A549 (cell line): ENCODE data around the gene RAD51B. TPM values are rescaled to one million over a fixed set of nuclear protein-coding genes. Genes with fewer than 3 reads are reported as not detected.
A peak's percentile ranks its signal among the peaks of the same experiment; 100 is the strongest.
"Not testable (repeated sequence)": the region's sequence is repeated elsewhere in the genome, so short reads cannot be mapped to it uniquely, and the experiment has no call there.

ENCODE experiments used
- ATAC-seq, 2 experiments: fragments of 200-7000 bp in 1 of 2; fragments of >200 bp in 1 of 2; cut with Nextera tagmentation in 1 of 2; cut with Tn5 transposase in 1 of 2; 3 replicates each; pipeline versions ENCODE4 v1.8.0 to v1.9.1; 2018 to 2020; ENCODE audit warnings: mild to moderate bottlenecking in 1 of 2, moderate library complexity in 1 of 2
- CTCF ChIA-PET: fragments of 300-600 bp; sonication (Branson Sonifier 250); formaldehyde crosslinking; extraction: SDS; loops from one replicate; lab custom pipeline; 2021; ENCODE audit warnings: antibody characterized with exemption, inconsistent platforms; lab: Yijun Ruan, JAX
- POLR2A ChIA-PET: fragments of 350-600 bp; formaldehyde crosslinking; extraction: SDS; loops from one replicate; lab custom pipeline; 2021; ENCODE audit warnings: antibody characterized with exemption, inconsistent platforms; lab: Yijun Ruan, JAX
- DNase-seq, 2 experiments: peaks; one replicate each; pipeline versions ENCODE4 v3.0.0 to v3.0.0-alpha.2; 2011 to 2016; ENCODE audit warnings: low read depth in 1 of 2, low spot score in 1 of 2
- FAIRE-seq: peaks from 2 replicates; lab custom pipeline; 2011; peaks lifted over from hg19 to GRCh38; lab: Jason Lieb, UNC
- H3K27ac ChIP-seq, 2 experiments: fragments of >200 bp; sonication (Bioruptor Twin); formaldehyde crosslinking; 3 replicates each; pipeline ENCODE4 v1.5.1; 2016 to 2017
- H3K4me1 ChIP-seq: fragments of >200 bp; sonication (Bioruptor Twin); formaldehyde crosslinking; 3 replicates; pipeline ENCODE4 v1.6.1; 2016
- H3K4me2 ChIP-seq: fragments of >200 bp; sonication (Bioruptor Twin); formaldehyde crosslinking; 3 replicates; pipeline ENCODE4 v1.6.1; 2016
- H3K4me3 ChIP-seq: fragments of >200 bp; sonication (Bioruptor Twin); formaldehyde crosslinking; 3 replicates; pipeline ENCODE4 v1.5.1; 2016
- H3K9me3 ChIP-seq: fragments of >200 bp; sonication (Bioruptor Twin); formaldehyde crosslinking; 3 replicates; pipeline ENCODE4 v1.6.1; 2016
- BHLHE40 ChIP-seq: IDR thresholded peaks from 2 replicates; pipeline ENCODE4 v1.6.1; 2012; ENCODE audit warnings: low read depth, low read length, inconsistent platforms
- CHD4 ChIP-seq: fragments of 200-600 bp; sonication (generic); IDR thresholded peaks from 2 replicates; pipeline ENCODE4 v1.6.1; 2016; ENCODE audit warnings: antibody characterized with exemption, mild to moderate bottlenecking, borderline replicate concordance
- EHF ChIP-seq: fragments of 250-450 bp; sonication (Bioruptor Pico); IDR thresholded peaks from 2 replicates; pipeline ENCODE4 v1.5.0; 2020; ENCODE audit warnings: mild to moderate bottlenecking
- EP300 ChIP-seq, 2 experiments: fragments of >200 bp; sonication (Bioruptor Twin); formaldehyde crosslinking; IDR thresholded peaks; 2 replicates in 1 of 2; 3 replicates in 1 of 2; pipeline ENCODE4 v1.6.1; 2016 to 2017
- ESRRA ChIP-seq: fragments of 150-350 bp; IDR thresholded peaks from 2 replicates; pipeline ENCODE4 v1.6.1; 2014; ENCODE audit warnings: mild to moderate bottlenecking, low read length, borderline replicate concordance
- FOSL2 ChIP-seq, 2 experiments: fragments of 450-650 bp in 1 of 2; fragments of >200 bp in 1 of 2; sonication (Bioruptor Twin) in 1 of 2; formaldehyde crosslinking; IDR thresholded peaks; 2 replicates each; pipeline versions ENCODE4 v1.5.0 to v1.6.1; 2016 to 2020; ENCODE audit warnings: mild to moderate bottlenecking in 1 of 2, moderate library complexity in 1 of 2
- GATA3 ChIP-seq: IDR thresholded peaks from 2 replicates; pipeline ENCODE4 v1.6.1; 2012; ENCODE audit warnings: borderline replicate concordance
- JUNB ChIP-seq: fragments of >200 bp; sonication (Bioruptor Twin); formaldehyde crosslinking; IDR thresholded peaks from 2 replicates; pipeline ENCODE4 v1.6.1; 2016
- KDM1A ChIP-seq: fragments of 200-600 bp; sonication (generic); IDR thresholded peaks from 2 replicates; pipeline ENCODE4 v1.6.1; 2016; ENCODE audit warnings: low read depth, mild to moderate bottlenecking
- MAZ ChIP-seq: fragments of 150-350 bp; IDR thresholded peaks from 2 replicates; pipeline ENCODE4 v1.6.1; 2014; ENCODE audit warnings: antibody characterized with exemption, low read depth, low read length, borderline replicate concordance
- NPAS2 ChIP-seq: fragments of 250-450 bp; sonication (Bioruptor Pico); IDR thresholded peaks from 2 replicates; pipeline ENCODE4 v1.8.0; 2022; ENCODE audit warnings: mild to moderate bottlenecking, moderate library complexity, borderline replicate concordance
- PHF8 ChIP-seq: fragments of 200-600 bp; sonication (generic); IDR thresholded peaks from 2 replicates; pipeline ENCODE4 v1.6.1; 2016; ENCODE audit warnings: low read depth, mild to moderate bottlenecking, antibody characterized with exemption, moderate library complexity, borderline replicate concordance
- POLR2AphosphoS2 ChIP-seq: conservative IDR thresholded peaks from 2 replicates; pipeline ENCODE4 v1.6.1; 2012; ENCODE audit warnings: low read length, improper control_type of control experiment, inconsistent platforms
- RAD21 ChIP-seq, 2 experiments: fragments of >200 bp in 1 of 2; sonication (Bioruptor Twin) in 1 of 2; formaldehyde crosslinking in 1 of 2; IDR thresholded peaks in 1 of 2; conservative IDR thresholded peaks in 1 of 2; 2 replicates in 1 of 2; 3 replicates in 1 of 2; pipeline ENCODE4 v1.6.1; 2012 to 2018; ENCODE audit warnings: inconsistent platforms in 1 of 2
- SMC3 ChIP-seq: fragments of >200 bp; sonication (Bioruptor Twin); formaldehyde crosslinking; IDR thresholded peaks from 3 replicates; pipeline ENCODE4 v1.6.1; 2018; ENCODE audit warnings: inconsistent platforms
- SREBF2 ChIP-seq: fragments of 450-650 bp; IDR thresholded peaks from 2 replicates; pipeline ENCODE4 v1.6.1; 2014; ENCODE audit warnings: mild to moderate bottlenecking, moderate library complexity
- TP53 ChIP-seq: fragments of 250-450 bp; sonication (Bioruptor Pico); IDR thresholded peaks from 2 replicates; pipeline ENCODE4 v1.5.0; 2021; ENCODE audit warnings: mild to moderate bottlenecking, moderate library complexity
- ZFP36 ChIP-seq: fragments of 450-650 bp; IDR thresholded peaks from 2 replicates; pipeline ENCODE4 v1.6.1; 2014; ENCODE audit warnings: borderline replicate concordance; ENCODE audit not compliant: partially characterized antibody
- ZSCAN20 ChIP-seq: fragments of 250-450 bp; sonication (Bioruptor Pico); IDR thresholded peaks from 2 replicates; pipeline ENCODE4 v1.8.0; 2022; ENCODE audit warnings: mild to moderate bottlenecking, moderate library complexity
- WGBS: methylation state at CpG from one replicate; pipeline ENCODE4 v1.1.6; 2017; ENCODE audit errors: missing lambda C conversion rate; 5-methylcytosine and 5-hydroxymethylcytosine counted together
- polyA plus RNA-seq, 4 experiments: library from polyadenylated mRNA; depleted of rRNA in 3 of 4; stranded (reverse); fragments of >200 nt; fragmentation: RNase III in 1 of 4; extraction: RNeasy Plus Mini Kit Qiagen cat#74134 plus additional on column Dnase treatment in 1 of 4; gene quantifications; 2 replicates in 3 of 4; 3 replicates in 1 of 4; pipeline ENCODE4 v1.2.3, GENCODE V29; 2011 to 2017
- TF ChIP-seq, protein P1 (sequence below): IDR thresholded peaks from 2 replicates; pipeline ENCODE4 v1.6.1; 2012
- TF ChIP-seq, protein P2 (sequence below): fragments of >200 bp; sonication (Bioruptor Twin); formaldehyde crosslinking; IDR thresholded peaks from 2 replicates; pipeline ENCODE4 v1.6.1; 2016

Gene RAD51B
- polyA plus RNA-seq, 2 of the 4 experiments (the other 2 are of a cell fraction): 7.2 to 10.8 TPM

DNA sequence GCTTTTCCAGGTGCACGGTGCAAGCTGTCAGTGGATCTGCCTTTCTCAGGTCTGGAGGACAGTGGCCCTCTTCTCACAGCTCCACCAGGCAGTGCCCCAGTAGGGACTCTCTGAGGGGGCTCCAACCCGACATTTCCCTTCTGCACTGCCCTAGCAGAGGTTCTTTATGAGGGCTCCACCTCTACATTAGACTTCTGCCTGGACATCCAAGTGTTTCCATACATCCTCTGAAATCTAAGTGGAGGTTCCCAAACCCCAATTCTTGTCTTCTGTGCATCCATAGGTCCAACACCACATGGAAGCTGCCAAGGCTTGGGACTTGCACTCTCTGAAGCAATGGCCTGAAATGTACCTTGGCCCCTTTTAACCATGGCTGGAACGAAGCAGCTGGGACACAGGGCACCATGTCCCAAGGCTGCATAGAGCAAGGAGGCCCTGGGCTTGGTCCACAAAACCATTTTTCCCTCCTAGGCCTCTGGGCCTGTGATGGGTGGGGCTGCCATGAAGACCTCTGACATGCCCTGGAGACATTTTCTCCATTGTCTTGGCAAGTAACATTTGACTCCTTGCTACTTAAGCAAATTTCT lies 282.2 kb downstream of the RAD51B start:
- ATAC-seq, CTCF ChIA-PET, H3K27ac ChIP-seq, FAIRE-seq, H3K4me2 ChIP-seq, POLR2A ChIA-PET, H3K4me3 ChIP-seq: not testable (repeated sequence)
- 80% methylated on average over 3 of the region's 3 CpGs for WGBS
- DNase-seq: peak in 1 of 2 experiments; percentile 47
- peaks cover 48% of the 10 kb centered on the region for H3K9me3 ChIP-seq
- H3K4me1 ChIP-seq: peaks cover 19% of the 10 kb centered on the region
- TF ChIP-seq ZFP36 (peak; percentile 86), KDM1A (0 out of 2 replicates have a peak, but pooled peaks have one; percentile 17)

DNA sequence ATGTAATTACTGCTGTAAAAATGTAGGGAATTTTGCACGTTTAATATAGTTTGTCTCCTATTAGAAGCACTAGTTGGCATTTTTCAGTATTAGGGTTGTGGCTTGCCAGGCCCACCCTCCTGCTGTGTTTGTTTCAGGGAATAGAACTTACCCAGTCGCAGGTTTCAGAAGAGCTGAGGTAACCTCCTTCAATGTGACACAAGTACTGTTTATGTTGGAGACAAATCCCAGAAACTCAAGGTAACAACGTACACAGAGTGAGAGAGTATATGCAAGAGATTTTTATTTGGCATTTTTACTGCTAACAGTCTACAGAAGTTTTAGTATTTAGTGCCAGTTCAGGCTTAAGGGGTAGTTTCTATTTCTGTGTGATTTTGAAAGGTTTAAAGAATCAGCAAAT lies 284.3 kb downstream of the RAD51B start:
- ATAC-seq (no peak), FAIRE-seq (no peak), DNase-seq (no peak)
- WGBS: 90% methylated on average over 3 of the region's 3 CpGs
- POLR2A ChIA-PET: no interaction called here
- TF ChIP-seq, protein P1, sequence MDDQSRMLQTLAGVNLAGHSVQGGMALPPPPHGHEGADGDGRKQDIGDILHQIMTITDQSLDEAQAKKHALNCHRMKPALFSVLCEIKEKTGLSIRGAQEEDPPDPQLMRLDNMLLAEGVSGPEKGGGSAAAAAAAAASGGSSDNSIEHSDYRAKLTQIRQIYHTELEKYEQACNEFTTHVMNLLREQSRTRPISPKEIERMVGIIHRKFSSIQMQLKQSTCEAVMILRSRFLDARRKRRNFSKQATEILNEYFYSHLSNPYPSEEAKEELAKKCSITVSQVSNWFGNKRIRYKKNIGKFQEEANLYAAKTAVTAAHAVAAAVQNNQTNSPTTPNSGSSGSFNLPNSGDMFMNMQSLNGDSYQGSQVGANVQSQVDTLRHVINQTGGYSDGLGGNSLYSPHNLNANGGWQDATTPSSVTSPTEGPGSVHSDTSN: no peak
- no peak for TF ChIP-seq POLR2AphosphoS2
- TF ChIP-seq SMC3: no peak
- TF ChIP-seq BHLHE40: no peak
- TF ChIP-seq PHF8: no peak
- TF ChIP-seq CHD4: no peak
- TF ChIP-seq SREBF2: no peak
- no peak for TF ChIP-seq JUNB
- Histone ChIP-seq H3K4me2 (0 out of 3 replicates have a peak overlapping the region, but pooled peaks have one; percentile 21), H3K4me3 (no peak overlapping the region), H3K4me1 (peaks cover 19% of the 10 kb centered on the region), H3K9me3 (peaks cover 45% of the 10 kb centered on the region), H3K27ac (peak overlapping the region; percentile 60 to 65)
- CTCF ChIA-PET: interaction anchor here (1.5 kb wide), 1 partner anchor 159 kb away, joined by 4 read pairs; no protein-coding TSS in a partner anchor

DNA sequence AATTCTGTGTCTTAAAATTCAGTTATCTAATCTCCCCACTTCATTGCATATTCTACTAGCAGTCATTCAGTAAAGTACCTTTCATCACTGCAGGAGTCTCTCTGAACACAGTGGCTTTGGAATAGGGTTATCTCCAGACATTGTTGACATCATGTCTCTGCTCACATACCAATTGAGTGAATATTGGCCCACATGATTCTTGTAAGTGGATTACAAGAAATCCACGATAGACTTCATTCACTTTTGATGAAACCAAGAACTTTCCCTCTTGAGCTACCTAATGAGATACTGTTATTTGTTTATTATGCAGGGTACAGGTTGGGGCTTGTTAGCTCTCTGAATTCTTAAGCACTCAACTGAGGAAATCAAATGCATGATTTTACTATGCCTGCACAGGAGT lies 284.9 kb downstream of the RAD51B start:
- peak in 1 of 2 experiments; percentile 28; a peak in 1 of 5 replicates for TF ChIP-seq EP300 (IDR thresholded peaks at IDR 0.05)
- no peak for TF ChIP-seq NPAS2 (CRISPR knock-in tag)
- TF ChIP-seq RAD21 (conservative IDR thresholded peaks at IDR 0.05 in 1 of 2, IDR thresholded peaks at IDR 0.05 in 1 of 2): 0 out of 5 replicates have a peak, but pooled peaks of 1 of the 2 experiments have one; percentile 19
- TF ChIP-seq JUNB: peak; percentile 65
- peak; percentile 42; the same call in 1 of the 2 replicates for TF ChIP-seq GATA3
- TF ChIP-seq ESRRA: no peak
- no peak for TF ChIP-seq FOSL2 (IDR thresholded peaks at IDR 0.05)
- TF ChIP-seq FOSL2 (CRISPR knock-in tag; IDR thresholded peaks at IDR 0.05): peak; percentile 40
- Histone ChIP-seq H3K27ac (peak overlapping the region; percentile 60 to 65), H3K4me3 (no peak overlapping the region), H3K4me2 (peak overlapping the region; percentile 21), H3K9me3 (peaks cover 42% of the 10 kb centered on the region), H3K4me1 (peaks cover 19% of the 10 kb centered on the region)
- CTCF ChIA-PET: interaction anchor here (0.6 to 1.5 kb wide), 3 partner anchors 8 to 312 kb away, joined by 3 to 4 read pairs (median 3); no protein-coding TSS in a partner anchor
- POLR2A ChIA-PET: no interaction called here
- 16% methylated on average over 1 of the region's 1 CpG for WGBS
- ATAC-seq (peak; percentile 78 to 84), FAIRE-seq (peak; percentile 13), DNase-seq (peak in 1 of 2 experiments; percentile 66)

DNA sequence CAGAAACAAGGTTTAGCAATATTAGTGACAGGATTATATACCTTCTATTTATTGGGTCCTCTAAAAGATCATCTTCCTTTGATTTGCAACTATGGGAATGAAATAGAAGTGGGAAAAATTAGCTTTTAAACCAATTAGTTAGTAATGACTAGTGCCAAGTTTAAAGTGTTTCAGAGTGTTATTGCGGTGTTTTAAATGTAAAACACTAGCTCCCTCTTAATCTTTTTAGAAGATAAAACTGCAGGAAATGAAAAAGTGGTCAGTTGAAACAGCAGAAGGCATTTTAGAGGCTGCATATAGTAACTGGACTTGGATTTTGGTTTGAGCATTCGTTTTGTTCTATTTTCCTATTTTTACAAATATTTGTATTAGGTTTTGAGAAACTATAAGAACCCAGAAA lies 286.2 kb downstream of the RAD51B start:
- ATAC-seq (no peak), DNase-seq (no peak), FAIRE-seq (no peak)
- Histone ChIP-seq H3K27ac (peak overlapping the region in 1 of 2 experiments; percentile 60; a peak in 1 of 6 replicates), H3K4me3 (no peak overlapping the region), H3K4me1 (peaks cover 22% of the 10 kb centered on the region), H3K9me3 (peaks cover 29% of the 10 kb centered on the region), H3K4me2 (no peak overlapping the region)
- WGBS: 88% methylated on average over 2 of the region's 2 CpGs
- ChIA-PET POLR2A (no interaction called here), CTCF (interaction anchor here (1.2 kb wide), 2 partner anchors 9 to 11 kb away, joined by 3 read pairs; no protein-coding TSS in a partner anchor)
- TF ChIP-seq, protein P2, sequence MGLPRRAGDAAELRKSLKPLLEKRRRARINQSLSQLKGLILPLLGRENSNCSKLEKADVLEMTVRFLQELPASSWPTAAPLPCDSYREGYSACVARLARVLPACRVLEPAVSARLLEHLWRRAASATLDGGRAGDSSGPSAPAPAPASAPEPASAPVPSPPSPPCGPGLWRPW: no peak
- TF ChIP-seq TP53 (CRISPR knock-in tag): no peak
- no peak for TF ChIP-seq MAZ
- TF ChIP-seq BHLHE40: no peak
- TF ChIP-seq EHF (CRISPR knock-in tag): no peak
- no peak for TF ChIP-seq ZSCAN20 (CRISPR knock-in tag)
